RWPE1 (cell line): ENCODE results near the gene RNASEH2C.

Experiments
- CTCF ChIA-PET: fragments of 350-600 bp; sonication (Branson Sonifier 250); formaldehyde crosslinking; extraction: SDS; loops from one replicate; lab custom pipeline; 2021; lab: Yijun Ruan, JAX
- POLR2A ChIA-PET: fragments of 400-600 bp; formaldehyde crosslinking; extraction: SDS; loops from one replicate; lab custom pipeline; 2020; ENCODE audit warnings: antibody characterized with exemption; ENCODE audit not compliant: low non-redundant PET; lab: Yijun Ruan, JAX
- DNase-seq: peaks from one replicate; pipeline ENCODE4 v3.0.0; 2012; ENCODE audit warnings: low spot score
- H3K27ac ChIP-seq: fragments of 450-650 bp; 2 replicates; pipeline ENCODE4 v1.5.1; 2017
- TF ChIP-seq, protein P1 (sequence below): fragments of 450-650 bp; conservative IDR thresholded peaks from 2 replicates; pipeline ENCODE4 v1.5.1; 2017; ENCODE audit warnings: low read depth, mild to moderate bottlenecking

The RNASEH2C gene

DNA sequence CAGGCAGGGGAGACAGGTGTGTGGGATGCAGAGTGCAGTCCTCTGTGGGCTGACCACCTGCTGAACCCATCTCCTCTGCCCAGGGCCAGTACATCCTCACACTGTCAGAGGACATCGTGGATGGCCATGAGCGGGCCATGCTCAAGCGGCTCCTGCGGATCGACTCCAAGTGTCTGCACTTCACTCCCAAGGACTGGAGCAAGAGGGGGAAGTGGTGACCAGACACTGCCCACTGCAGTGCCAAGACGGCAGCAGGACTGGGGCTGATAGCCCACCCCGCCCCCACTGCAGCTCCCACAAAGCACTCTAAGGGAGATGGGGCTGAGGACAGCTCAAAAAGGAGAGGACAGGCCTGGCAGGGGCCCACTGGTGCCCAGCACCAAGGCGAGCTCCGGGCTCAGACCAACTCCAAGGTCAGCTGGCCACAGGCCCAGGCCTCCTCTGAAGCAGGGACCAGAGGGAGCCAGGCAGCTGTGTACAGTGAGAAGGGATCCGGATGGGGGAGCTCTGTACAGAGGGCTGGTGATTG is 1.6 kb downstream of the RNASEH2C start:
- CTCF ChIA-PET = interaction anchor here (0.8 to 2.1 kb wide), 7 partner anchors 8 to 100 kb away, joined by 3 to 14 read pairs (median 5); partner anchors contain the start of genes AP5B1 and KAT5
- H3K27ac ChIP-seq = peak overlapping the region; percentile 86
- DNase-seq = no peak
- TF ChIP-seq, protein P1, sequence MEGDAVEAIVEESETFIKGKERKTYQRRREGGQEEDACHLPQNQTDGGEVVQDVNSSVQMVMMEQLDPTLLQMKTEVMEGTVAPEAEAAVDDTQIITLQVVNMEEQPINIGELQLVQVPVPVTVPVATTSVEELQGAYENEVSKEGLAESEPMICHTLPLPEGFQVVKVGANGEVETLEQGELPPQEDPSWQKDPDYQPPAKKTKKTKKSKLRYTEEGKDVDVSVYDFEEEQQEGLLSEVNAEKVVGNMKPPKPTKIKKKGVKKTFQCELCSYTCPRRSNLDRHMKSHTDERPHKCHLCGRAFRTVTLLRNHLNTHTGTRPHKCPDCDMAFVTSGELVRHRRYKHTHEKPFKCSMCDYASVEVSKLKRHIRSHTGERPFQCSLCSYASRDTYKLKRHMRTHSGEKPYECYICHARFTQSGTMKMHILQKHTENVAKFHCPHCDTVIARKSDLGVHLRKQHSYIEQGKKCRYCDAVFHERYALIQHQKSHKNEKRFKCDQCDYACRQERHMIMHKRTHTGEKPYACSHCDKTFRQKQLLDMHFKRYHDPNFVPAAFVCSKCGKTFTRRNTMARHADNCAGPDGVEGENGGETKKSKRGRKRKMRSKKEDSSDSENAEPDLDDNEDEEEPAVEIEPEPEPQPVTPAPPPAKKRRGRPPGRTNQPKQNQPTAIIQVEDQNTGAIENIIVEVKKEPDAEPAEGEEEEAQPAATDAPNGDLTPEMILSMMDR = no peak
- POLR2A ChIA-PET = interaction anchor here (0.6 kb wide), 1 partner anchor 8 kb away, joined by 3 read pairs; no protein-coding TSS in a partner anchor

DNA sequence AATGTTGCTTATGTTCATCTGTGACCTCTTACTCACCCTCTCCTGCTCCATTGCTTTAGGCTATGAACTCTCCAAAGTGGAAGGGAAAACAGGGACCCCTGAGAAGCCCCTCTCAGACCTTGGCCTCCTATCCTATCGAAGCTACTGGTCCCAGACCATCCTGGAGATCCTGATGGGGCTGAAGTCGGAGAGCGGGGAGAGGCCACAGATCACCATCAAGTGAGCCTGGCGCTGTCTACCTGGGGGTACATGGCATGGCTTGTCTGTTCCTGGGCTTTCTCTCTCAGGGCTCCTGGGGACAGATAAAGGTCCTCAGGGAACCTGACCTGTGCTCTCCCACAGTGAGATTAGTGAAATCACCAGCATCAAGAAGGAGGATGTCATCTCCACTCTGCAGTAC is 2.1 kb downstream of the RNASEH2C start:
- TF ChIP-seq, protein P1 = no peak
- no peak for DNase-seq
- ChIA-PET POLR2A (no interaction called here), CTCF (interaction anchor here (1.2 to 2.1 kb wide), 2 partner anchors 52 to 61 kb away, joined by 4 to 14 read pairs; partner anchors contain the start of gene AP5B1)
- H3K27ac ChIP-seq = peak overlapping the region; percentile 86

DNA sequence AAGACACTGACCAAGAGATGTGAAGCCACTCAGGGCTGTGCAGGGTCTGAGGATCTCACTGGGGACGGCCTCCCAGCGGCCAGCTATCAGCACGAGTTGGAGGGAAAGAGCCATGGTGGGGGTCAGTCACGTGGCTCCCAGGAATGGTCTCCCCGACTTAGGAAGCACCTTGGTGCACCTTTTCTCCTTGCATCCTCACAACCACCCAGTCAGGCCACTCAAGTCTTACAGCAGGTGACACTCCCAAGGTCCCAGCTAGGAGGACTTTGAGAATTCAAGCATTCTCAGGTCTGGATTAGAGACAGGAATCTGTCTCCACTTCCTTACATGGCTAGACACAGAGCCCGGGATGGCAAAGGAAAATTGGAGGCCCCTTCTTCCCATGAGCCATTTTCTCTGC is 2.7 kb downstream of the RNASEH2C start:
- peak overlapping the region; percentile 86 for H3K27ac ChIP-seq
- CTCF ChIA-PET = no interaction called here
- POLR2A ChIA-PET = no interaction called here
- TF ChIP-seq, protein P1 = no peak
- no peak for DNase-seq

DNA sequence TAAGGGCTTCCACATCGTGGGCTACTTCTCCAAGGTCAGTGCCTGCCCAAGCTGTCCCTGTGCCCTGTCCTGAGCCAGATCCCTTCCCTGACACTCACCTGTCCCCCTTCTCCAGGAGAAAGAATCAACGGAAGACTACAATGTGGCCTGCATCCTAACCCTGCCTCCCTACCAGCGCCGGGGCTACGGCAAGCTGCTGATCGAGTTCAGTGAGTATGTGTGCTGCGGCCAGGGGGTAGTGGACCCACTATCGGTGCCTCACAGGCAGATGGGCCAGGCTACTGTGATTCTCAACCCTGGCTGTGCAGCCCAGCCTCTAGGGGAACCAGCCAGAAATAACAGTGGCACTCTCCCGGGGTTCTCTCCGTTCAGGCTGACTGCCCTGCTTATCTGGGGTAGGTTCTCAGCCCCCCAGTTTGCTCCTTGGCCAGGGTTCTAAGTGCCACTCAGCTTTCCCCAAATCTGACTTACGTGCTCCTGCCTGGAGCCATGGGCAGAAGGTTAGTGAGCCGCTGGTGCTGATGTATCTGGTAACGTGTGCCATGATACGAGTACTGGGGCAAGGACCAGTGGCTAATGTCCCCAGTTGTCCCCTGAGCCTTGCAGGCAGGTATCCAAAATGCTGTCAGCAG is 3.7 kb downstream of the RNASEH2C start:
- CTCF ChIA-PET = interaction anchor here (0.9 kb wide), 1 partner anchor 63 kb away, joined by 3 read pairs; no protein-coding TSS in a partner anchor

DNA sequence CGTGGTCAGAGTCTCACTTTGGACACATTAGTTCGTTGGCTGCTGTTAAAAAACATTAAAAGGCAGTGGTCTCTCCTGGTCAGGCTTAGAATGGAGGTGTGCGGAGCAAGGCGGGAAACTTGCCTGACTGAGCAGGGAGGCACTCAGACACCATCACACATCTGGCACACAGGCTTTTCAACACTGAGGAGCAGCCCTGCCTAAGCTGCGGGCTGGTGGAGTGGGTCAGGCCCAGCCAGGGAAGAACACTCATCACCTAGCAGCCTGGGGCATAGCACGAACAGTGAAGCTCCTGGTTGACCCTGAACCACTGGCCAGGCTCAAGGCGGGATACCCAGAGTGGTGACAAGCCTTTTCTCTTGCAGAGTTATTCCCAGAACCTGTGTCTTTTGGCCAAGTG is 4.3 kb downstream of the RNASEH2C start:
- ChIA-PET CTCF (interaction anchor here (0.9 kb wide), 1 partner anchor 64 kb away, joined by 3 read pairs; no protein-coding TSS in a partner anchor), POLR2A (no interaction called here)
- no peak for DNase-seq
- H3K27ac ChIP-seq = peak overlapping the region; percentile 44
- TF ChIP-seq, protein P1 = no peak

More for the DNA sequence above, 3.7 kb downstream of the RNASEH2C start:
- DNase-seq = no peak
- POLR2A ChIA-PET = no interaction called here
- peak overlapping the region; percentile 44 for H3K27ac ChIP-seq
- TF ChIP-seq, protein P1 = no peak

DNA sequence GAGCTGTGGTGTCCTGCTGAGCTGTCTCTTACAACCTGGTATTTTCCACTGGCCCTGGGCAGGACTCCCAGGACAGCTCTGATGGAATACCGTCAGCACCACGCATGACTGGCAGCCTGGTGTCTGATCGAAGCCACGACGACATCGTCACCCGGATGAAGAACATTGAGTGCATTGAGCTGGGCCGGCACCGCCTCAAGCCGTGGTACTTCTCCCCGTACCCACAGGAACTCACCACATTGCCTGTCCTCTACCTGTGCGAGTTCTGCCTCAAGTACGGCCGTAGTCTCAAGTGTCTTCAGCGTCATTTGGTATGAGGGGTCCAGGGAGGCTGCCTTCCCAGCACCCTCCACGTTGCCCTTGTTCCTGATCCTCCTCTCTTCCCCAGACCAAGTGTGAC is 6.2 kb downstream of the RNASEH2C start:
- no peak for DNase-seq
- TF ChIP-seq, protein P1 = no peak
- no peak overlapping the region; the same call in 1 of the 2 replicates for H3K27ac ChIP-seq
- ChIA-PET POLR2A (no interaction called here), CTCF (interaction anchor here (0.7 to 1.1 kb wide), 2 partner anchors 66 to 278 kb away, joined by 3 read pairs; no protein-coding TSS in a partner anchor)
